IPS DF 4.7 (cell line): ENCODE data around the gene IKZF4.

Source experiments
- DNase-seq: peaks from one replicate; pipeline ENCODE4 v3.0.0-alpha.2; 2013; ENCODE audit warnings: low spot score; ENCODE audit errors: extremely low read depth

Gene IKZF4

GRCh38 chr12:56081393-56082347, 60.8 kb downstream of the IKZF4 start:
- no peak for DNase-seq

DNA sequence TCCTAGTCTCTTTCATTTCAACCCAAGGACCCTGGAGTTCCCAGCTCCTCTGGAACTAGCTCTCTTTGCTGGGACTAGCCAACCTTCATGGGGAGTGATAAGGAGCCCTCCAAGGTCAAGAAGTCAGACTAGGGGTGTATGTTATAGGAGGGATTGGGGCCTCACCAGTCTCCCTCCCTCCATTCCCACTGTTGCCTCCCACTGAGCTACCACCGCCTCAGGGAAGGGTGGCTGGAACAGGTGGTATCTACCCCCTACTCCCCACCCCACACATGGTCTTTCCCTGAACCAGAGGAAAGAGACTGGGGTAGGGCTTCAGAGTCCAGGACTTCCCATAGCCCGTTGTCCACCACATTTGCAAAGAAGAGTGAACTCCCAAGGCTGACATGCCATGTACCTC, 61.5 kb downstream of the IKZF4 start:
- no peak for DNase-seq

GRCh38 chr12:56082967-56083366, 62.1 kb downstream of the IKZF4 start:
- no peak for DNase-seq

GRCh38 chr12:56084958-56085543, 64.2 kb downstream of the IKZF4 start:
- no peak for DNase-seq

- no peak for DNase-seq
Measured at GRCh38 chr12:56086096-56086495, 65.3 kb downstream of the IKZF4 start.

GRCh38 chr12:56086608-56087007, 65.8 kb downstream of the IKZF4 start:
- DNase-seq = no peak

DNA sequence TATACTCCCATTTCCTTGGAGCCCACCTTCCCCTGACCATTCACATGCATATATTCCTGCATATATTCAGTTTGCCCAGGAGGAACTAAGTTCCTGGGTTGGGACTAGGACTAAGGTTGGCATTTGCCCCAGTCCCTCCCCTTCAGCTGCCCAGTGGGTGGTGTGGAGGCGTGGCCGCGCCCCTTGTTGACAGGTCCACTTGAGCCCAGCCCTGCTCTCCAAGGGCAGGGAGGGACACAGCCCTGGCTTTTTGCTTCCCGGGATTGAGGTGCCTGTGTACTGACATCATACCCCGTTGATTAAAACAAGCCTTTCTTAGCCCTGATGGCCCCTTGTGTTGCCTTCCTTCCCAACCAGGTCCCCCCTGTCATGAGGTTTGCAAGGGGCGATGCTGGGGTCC, 66.4 kb downstream of the IKZF4 start:
- DNase-seq = no peak
